HEK293 (cell line): ENCODE results near the gene C8A.

Source experiments
- CTCF ChIA-PET: fragments of 350-600 bp; formaldehyde crosslinking; extraction: SDS; loops from one replicate; lab custom pipeline; 2021; ENCODE audit warnings: antibody characterized with exemption; lab: Yijun Ruan, JAX
- POLR2A ChIA-PET: fragments of 300-600 bp; formaldehyde crosslinking; extraction: SDS; loops from one replicate; lab custom pipeline; 2020; ENCODE audit warnings: antibody characterized with exemption, inconsistent platforms; lab: Yijun Ruan, JAX
- H3K27ac ChIP-seq: fragments of 200-500 bp; sonication (Bioruptor generic); 2 replicates; pipeline ENCODE4 v1.5.1; 2014; ENCODE audit warnings: low read depth, low read length, control low read depth, inconsistent platforms; ENCODE audit errors: extremely low read depth
- H3K36me3 ChIP-seq, 2 experiments: fragments of 200-500 bp in 1 of 2; sonication (Bioruptor generic) in 1 of 2; 1 replicate in 1 of 2; 2 replicates in 1 of 2; pipeline ENCODE4 v1.5.1; 2014 to 2017; ENCODE audit warnings: inconsistent platforms in 2 of 2, low read length in 2 of 2; ENCODE audit not compliant: control insufficient read depth in 2 of 2, insufficient read depth in 1 of 2
- H3K4me1 ChIP-seq: fragments of 200-500 bp; sonication (Bioruptor generic); 2 replicates; pipeline ENCODE4 v1.5.1; 2014; ENCODE audit warnings: mild to moderate bottlenecking, low read length, inconsistent platforms; ENCODE audit not compliant: control insufficient read depth, insufficient read depth
- H3K4me3 ChIP-seq: 2 replicates; pipeline ENCODE4 v1.5.1; 2011; ENCODE audit warnings: low read depth, mild to moderate bottlenecking, control low read depth, low read length, moderate library complexity
- H3K9me3 ChIP-seq: fragments of 200-500 bp; sonication (Bioruptor generic); 2 replicates; pipeline ENCODE4 v1.5.1; 2014; ENCODE audit warnings: low read depth, low read length, inconsistent platforms; ENCODE audit not compliant: control insufficient read depth, insufficient read depth
- HIC1 ChIP-seq: fragments of 450-650 bp; formaldehyde crosslinking; IDR thresholded peaks from 2 replicates; pipeline ENCODE4 v1.5.1; 2016; ENCODE audit warnings: missing biosample characterization, missing genetic modification characterization
- HOXA7 ChIP-seq: sonication (generic); formaldehyde crosslinking; IDR thresholded peaks from 2 replicates; pipeline ENCODE4 v1.8.1; 2022; ENCODE audit warnings: missing genetic modification reagents, borderline replicate concordance
- TRIM28 ChIP-seq: IDR thresholded peaks from 2 replicates; pipeline ENCODE4 v1.6.1; 2011; ENCODE audit warnings: low read length, control low read depth, borderline replicate concordance
- ZBTB11 ChIP-seq: fragments of 450-650 bp; formaldehyde crosslinking; conservative IDR thresholded peaks from 2 replicates; pipeline ENCODE4 v1.5.1; 2016; ENCODE audit warnings: low read depth, missing biosample characterization, missing genetic modification characterization
- ZBTB7A ChIP-seq: fragments of 450-650 bp; formaldehyde crosslinking; IDR thresholded peaks from 2 replicates; pipeline ENCODE4 v1.5.1; 2016; ENCODE audit warnings: low read depth, missing biosample characterization, missing genetic modification characterization
- ZBTB8A ChIP-seq: fragments of 450-650 bp; formaldehyde crosslinking; IDR thresholded peaks from 2 replicates; pipeline ENCODE4 v1.5.1; 2016; ENCODE audit warnings: missing biosample characterization, missing genetic modification characterization
- ZFP41 ChIP-seq: fragments of 450-650 bp; formaldehyde crosslinking; IDR thresholded peaks from 2 replicates; pipeline ENCODE4 v1.5.1; 2016; ENCODE audit warnings: missing biosample characterization, missing genetic modification characterization, borderline replicate concordance
- ZFP69B ChIP-seq: fragments of 450-650 bp; formaldehyde crosslinking; IDR thresholded peaks from 2 replicates; pipeline ENCODE4 v1.5.1; 2016; ENCODE audit warnings: missing biosample characterization, missing genetic modification characterization
- ZNF133 ChIP-seq: fragments of 450-650 bp; formaldehyde crosslinking; IDR thresholded peaks from 2 replicates; pipeline ENCODE4 v1.5.1; 2016; ENCODE audit warnings: missing biosample characterization, missing genetic modification characterization
- ZNF221 ChIP-seq: fragments of 450-650 bp; formaldehyde crosslinking; IDR thresholded peaks from 2 replicates; pipeline ENCODE4 v1.5.1; 2017; ENCODE audit warnings: missing biosample characterization, missing genetic modification characterization, borderline replicate concordance
- ZNF239 ChIP-seq: fragments of 450-650 bp; formaldehyde crosslinking; IDR thresholded peaks from 2 replicates; pipeline ENCODE4 v1.5.1; 2016; ENCODE audit warnings: missing biosample characterization, missing genetic modification characterization
- ZNF266 ChIP-seq: fragments of 450-650 bp; formaldehyde crosslinking; IDR thresholded peaks from 2 replicates; pipeline ENCODE4 v1.5.1; 2016; ENCODE audit warnings: missing biosample characterization, missing genetic modification characterization, low read depth
- ZNF354C ChIP-seq: fragments of 450-650 bp; formaldehyde crosslinking; IDR thresholded peaks from 2 replicates; pipeline ENCODE4 v1.5.1; 2016; ENCODE audit warnings: missing biosample characterization, missing genetic modification characterization, low read depth, borderline replicate concordance
- ZNF37A ChIP-seq: fragments of 450-650 bp; IDR thresholded peaks from 2 replicates; pipeline ENCODE4 v1.5.1; 2018; ENCODE audit warnings: missing biosample characterization, missing genetic modification characterization
- ZNF513 ChIP-seq: fragments of 450-650 bp; IDR thresholded peaks from 2 replicates; pipeline ENCODE4 v1.5.1; 2018; ENCODE audit warnings: missing biosample characterization, missing genetic modification characterization
- ZNF707 ChIP-seq: fragments of 450-650 bp; formaldehyde crosslinking; IDR thresholded peaks from 2 replicates; pipeline ENCODE4 v1.5.1; 2016; ENCODE audit warnings: missing biosample characterization, missing genetic modification characterization
- ZSCAN30 ChIP-seq: fragments of 450-650 bp; IDR thresholded peaks from 2 replicates; pipeline ENCODE4 v1.5.1; 2018; ENCODE audit warnings: missing biosample characterization, mild to moderate bottlenecking, missing genetic modification characterization, moderate library complexity
- ZSCAN4 ChIP-seq: fragments of 450-650 bp; formaldehyde crosslinking; IDR thresholded peaks from 2 replicates; pipeline ENCODE4 v1.5.1; 2017; ENCODE audit warnings: missing biosample characterization, missing genetic modification characterization
- TF ChIP-seq, protein P1 (sequence below): fragments of 450-650 bp; formaldehyde crosslinking; IDR thresholded peaks from 2 replicates; pipeline ENCODE4 v1.5.1; 2017; ENCODE audit warnings: missing biosample characterization, missing genetic modification characterization

Gene C8A

GRCh38 chr1:56931686-56932085, 77.1 kb downstream of the C8A start:
- POLR2A ChIA-PET: no interaction called here
- TF ChIP-seq ZBTB11 (tag by site-specific recombination) (no peak), HIC1 (tag by site-specific recombination) (no peak)
- H3K36me3 ChIP-seq: no peaks in the 10 kb centered on the region
- no peak overlapping the region for H3K4me3 ChIP-seq
- H3K9me3 ChIP-seq: no peaks in the 10 kb centered on the region
- H3K27ac ChIP-seq: no peak overlapping the region
- CTCF ChIA-PET: interaction anchor here (1.2 kb wide), 1 partner anchor 110 kb away, joined by 3 read pairs; no protein-coding TSS in a partner anchor
- H3K4me1 ChIP-seq: no peaks in the 10 kb centered on the region

- CTCF ChIA-PET: no interaction called here
- Histone ChIP-seq H3K36me3 (no peaks in the 10 kb centered on the region), H3K4me3 (no peak overlapping the region)
- no peak for TF ChIP-seq ZNF707
- no peak for TF ChIP-seq ZSCAN30 (tag by site-specific recombination)
- TF ChIP-seq, protein P1, sequence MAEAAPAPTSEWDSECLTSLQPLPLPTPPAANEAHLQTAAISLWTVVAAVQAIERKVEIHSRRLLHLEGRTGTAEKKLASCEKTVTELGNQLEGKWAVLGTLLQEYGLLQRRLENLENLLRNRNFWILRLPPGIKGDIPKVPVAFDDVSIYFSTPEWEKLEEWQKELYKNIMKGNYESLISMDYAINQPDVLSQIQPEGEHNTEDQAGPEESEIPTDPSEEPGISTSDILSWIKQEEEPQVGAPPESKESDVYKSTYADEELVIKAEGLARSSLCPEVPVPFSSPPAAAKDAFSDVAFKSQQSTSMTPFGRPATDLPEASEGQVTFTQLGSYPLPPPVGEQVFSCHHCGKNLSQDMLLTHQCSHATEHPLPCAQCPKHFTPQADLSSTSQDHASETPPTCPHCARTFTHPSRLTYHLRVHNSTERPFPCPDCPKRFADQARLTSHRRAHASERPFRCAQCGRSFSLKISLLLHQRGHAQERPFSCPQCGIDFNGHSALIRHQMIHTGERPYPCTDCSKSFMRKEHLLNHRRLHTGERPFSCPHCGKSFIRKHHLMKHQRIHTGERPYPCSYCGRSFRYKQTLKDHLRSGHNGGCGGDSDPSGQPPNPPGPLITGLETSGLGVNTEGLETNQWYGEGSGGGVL (tag by site-specific recombination): no peak
- no peak for TF ChIP-seq ZSCAN4 (tag by site-specific recombination)
- no peak for TF ChIP-seq ZNF354C (tag by site-specific recombination)
- TF ChIP-seq ZBTB8A (tag by site-specific recombination): no peak
- no peak for TF ChIP-seq TRIM28
- no peak for TF ChIP-seq ZNF221 (tag by site-specific recombination)
- no peak for TF ChIP-seq ZNF266 (tag by site-specific recombination)
- no peak for TF ChIP-seq ZFP41 (tag by site-specific recombination)
- TF ChIP-seq ZFP69B (tag by site-specific recombination): no peak
- TF ChIP-seq ZNF37A (tag by site-specific recombination): no peak
- no peak for TF ChIP-seq ZNF239 (tag by site-specific recombination)
- TF ChIP-seq ZNF513 (tag by site-specific recombination): no peak
- TF ChIP-seq HOXA7 (CRISPR knock-in tag): no peak
- TF ChIP-seq ZBTB7A (tag by site-specific recombination): no peak
- TF ChIP-seq ZNF133 (tag by site-specific recombination): no peak
- TF ChIP-seq, all 188 proteins: peak for 0
- no peak overlapping the region for H3K27ac ChIP-seq
- no peaks in the 10 kb centered on the region for H3K9me3 ChIP-seq
- POLR2A ChIA-PET: no interaction called here
- H3K4me1 ChIP-seq: no peaks in the 10 kb centered on the region
Measured at GRCh38 chr1:56933161-56933560, 78.6 kb downstream of the C8A start.
